HG02840 (cell line): ENCODE results near the gene PRH1.

Source experiments
- ATAC-seq: cut with Tn5 transposase; IDR thresholded peaks from one replicate; pipeline ENCODE4 v1.9.1; 2021; ENCODE audit warnings: mild to moderate bottlenecking, moderate library complexity, moderate number of reproducible peaks; ENCODE audit not compliant: unreplicated experiment, low FRiP score

PRH1 gene

GRCh38 chr12:10847744-10848143, 36.3 kb downstream of the PRH1 start:
- no peak for ATAC-seq

DNA sequence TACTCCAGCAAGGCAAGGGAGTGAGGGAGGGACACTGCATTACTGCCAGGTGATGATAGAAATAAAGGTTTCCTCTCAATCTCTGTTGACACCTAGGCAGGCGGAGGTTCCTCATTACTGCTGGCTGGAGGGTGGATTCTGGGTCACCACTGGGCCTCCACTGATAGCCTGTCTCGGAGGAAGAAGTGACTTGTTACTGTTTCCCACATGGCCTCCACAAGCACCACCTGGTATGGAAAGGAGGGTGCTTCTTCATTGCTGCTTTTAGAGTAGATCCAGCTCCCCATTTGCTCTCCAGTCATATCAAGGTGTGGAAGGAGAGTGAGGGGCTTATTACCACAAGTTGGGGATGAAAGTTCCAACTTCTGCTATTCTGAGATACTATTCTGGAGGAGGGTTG, 41.2 kb downstream of the PRH1 start:
- no peak for ATAC-seq

GRCh38 chr12:10838461-10838860, 45.6 kb downstream of the PRH1 start:
- no peak for ATAC-seq
